Activated CD4-positive, alpha-beta T cell treated with anti-CD3 and anti-CD28 coated beads, Interleukin-10, Interleukin-2, amounts not matched to agents 100 ng/mL and 50 ng/mL, durations not matched to agents 16 hours and 8 hours (primary cell): ENCODE results near the gene LPAR6.
"Not testable (repeated sequence)": the region's sequence is repeated elsewhere in the genome, so short reads cannot be mapped to it uniquely, and the experiment has no call there.

Source experiments
- DNase-seq: peaks from one replicate; pipeline ENCODE4 v3.0.0-alpha.2; 2020

Gene LPAR6, protein sequence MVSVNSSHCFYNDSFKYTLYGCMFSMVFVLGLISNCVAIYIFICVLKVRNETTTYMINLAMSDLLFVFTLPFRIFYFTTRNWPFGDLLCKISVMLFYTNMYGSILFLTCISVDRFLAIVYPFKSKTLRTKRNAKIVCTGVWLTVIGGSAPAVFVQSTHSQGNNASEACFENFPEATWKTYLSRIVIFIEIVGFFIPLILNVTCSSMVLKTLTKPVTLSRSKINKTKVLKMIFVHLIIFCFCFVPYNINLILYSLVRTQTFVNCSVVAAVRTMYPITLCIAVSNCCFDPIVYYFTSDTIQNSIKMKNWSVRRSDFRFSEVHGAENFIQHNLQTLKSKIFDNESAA

DNA sequence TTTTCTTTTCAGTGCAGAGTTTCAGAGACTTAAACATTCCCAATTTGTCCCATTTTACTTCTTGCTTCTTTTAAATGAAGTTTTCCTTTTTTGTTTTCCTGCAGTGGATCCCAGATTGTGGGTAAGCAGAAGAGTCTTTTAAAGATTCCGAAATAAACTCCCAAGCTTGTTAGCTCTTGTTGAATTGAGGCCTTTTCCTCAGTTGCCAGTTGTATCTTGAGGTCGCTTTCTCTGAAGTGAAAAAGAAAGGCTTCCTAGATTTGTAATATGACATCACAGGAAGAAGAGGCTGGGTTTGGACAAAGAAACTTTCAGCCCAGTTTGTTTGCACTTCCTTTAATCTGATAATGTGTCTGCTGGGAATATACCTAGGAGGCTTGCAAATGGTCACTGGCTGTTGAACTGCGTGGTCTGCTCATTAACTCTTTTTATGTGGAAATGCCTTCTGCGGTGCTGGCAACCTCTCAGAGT lies at the start of gene LPAR6:
Gene LPAR6, minus strand, starts transcription at position 233 of the 471 bp plus-strand sequence. CDS start 690 bp downstream, outside the sequence.
- peak; percentile 70 for DNase-seq

DNA sequence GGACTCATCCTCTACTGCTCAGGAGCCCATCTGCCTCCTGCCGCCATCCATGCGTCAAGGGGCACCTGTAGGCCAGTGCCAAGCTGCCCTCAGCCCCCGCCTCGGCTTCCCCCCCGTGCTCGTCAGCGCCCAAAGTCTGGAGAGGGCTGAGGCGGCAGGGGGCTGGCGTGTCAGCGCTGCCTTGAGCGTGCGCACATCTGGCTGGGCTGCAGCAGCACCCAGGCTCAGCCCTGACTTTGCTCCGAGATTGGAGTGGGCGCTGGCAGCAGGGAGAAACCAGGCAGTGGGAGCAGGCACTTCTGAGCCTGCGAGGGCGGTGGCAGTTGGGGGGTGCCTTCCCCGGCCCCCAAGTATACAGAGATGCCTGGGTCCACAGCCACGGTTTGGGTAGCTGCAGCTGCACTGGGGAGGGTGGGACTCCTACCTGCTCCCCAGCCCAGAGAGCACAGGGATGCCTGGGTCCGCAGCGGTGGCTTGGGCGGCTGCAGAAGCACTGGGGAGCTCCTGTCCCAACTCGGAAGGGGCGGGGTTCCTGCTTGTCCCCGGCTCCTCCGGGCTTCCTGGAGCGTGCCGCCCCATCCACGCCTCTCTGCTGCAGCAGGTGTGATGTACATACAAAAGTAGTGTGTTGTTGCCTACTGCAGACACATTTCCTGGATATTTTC lies 44.8 kb upstream of the LPAR6 start:
- DNase-seq = no peak

DNA sequence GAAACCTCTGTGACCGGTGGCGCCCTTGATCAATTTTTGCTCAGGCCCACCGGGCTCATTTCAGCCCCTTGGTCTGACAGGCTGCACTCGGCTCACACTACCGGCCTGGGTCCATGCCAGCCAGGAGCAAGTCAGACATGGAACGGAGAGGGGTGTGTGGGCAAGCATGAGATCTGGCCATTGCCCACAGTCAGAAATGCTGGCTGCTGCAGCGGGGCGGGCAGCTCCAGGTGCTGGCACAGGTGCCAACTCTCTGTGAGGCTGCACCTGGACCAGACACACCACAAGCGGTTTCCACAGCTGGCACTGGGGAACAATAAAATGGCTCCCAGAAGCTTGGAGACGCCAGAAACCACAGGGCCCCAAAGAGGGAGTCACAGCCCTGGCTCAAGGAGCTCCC lies 43.6 kb upstream of the LPAR6 start:
- DNase-seq = no peak

DNA sequence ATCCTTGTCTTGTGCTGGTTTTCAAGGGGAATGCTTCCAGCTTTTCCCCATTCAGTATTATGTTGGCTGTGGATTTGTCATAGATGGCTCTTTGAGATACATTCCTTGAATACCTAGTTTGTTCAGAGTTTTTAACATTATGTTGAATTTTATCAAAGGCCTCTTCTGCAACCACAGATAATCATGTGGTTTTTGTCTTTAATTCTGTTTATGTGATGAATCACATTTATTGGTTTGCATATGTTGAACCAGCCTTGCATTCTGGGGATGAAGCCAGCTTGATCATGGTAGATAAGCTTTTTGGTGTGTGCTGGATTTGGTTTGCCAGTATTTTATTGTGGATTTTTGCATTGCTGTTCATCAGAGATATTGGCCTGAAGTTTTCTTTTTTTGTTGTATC lies 38.3 kb upstream of the LPAR6 start:
- DNase-seq = not testable (repeated sequence)

DNA sequence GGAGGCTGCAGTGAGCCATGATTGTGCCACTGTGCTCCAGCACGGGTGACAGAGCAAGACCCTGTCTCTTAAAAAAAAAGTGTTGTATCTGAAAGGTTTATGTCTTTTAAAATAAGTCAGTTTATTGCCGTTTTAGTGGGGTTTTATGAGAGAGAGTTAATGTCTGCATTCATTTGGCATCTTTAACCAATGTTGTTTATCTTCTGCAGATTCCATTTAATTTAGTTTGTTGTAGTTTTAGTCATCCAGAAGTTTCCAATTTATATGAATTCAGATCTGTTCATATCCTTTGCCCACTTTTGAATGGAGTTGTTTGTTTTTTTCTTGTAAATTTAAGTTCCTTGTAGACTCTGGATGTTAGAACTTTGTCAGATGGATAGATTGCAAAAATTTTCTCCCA lies 36.7 kb upstream of the LPAR6 start:
- no peak for DNase-seq

DNA sequence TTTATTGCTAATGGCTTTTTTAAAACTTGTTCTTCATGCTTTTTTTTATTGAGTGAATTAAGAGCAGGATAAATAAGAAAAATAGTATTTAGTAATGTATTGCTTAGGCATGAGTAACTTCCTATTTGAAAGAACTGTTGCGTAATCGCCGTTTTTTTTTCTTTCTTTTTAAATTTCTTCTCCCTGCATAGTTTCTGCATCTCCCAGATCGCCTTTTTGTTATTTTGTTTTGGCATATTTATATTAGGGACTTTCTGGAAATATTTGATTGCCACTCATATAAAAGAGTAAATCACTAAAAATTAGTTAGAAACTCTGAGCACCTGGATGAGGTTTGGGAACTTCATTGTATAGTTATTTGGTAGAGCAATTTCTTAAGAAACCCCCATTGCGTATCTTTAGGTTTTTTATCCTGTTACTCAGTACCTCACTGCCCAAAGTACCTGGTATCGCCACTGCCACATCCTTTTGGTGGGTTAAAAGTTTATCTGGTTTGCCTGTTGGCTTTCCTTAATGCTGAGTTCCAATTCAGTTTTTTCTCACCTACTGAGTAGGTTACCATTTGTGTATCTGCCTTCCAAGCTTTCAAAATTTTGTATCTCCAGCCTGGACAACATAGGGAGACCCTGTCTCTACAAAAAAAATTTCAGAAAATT lies 36.2 kb upstream of the LPAR6 start:
- DNase-seq = peak; percentile 29

DNA sequence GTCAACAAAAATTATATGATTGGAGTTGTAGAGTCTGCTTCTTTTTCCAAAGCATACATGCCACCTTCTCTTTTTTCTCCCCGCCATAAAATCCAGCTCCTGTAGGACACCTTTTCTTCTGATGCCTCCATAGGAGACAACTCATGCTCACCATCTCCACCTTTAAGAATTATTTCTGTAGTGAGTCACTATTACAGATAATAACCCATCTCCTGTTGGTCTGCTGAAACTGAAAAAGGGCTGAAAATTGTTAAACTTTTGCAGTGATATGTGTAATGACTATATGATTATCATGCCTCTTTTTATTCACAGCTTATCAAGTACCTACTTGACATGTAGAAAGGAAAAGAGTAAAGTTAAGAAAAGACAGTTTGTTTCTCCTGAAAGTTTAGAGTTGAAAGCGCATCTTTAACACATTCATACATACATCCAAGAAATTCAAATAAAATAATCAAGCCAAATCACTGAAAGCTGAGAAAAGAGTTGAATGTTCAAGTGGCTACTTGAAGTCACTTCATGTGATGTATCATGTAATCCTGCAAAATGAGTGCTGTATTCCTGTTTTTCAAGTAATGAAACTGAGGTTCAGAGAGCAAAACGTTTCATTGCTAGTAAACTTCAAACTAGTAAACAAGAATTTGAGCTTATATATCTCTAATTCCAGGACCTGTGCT lies 35.5 kb upstream of the LPAR6 start:
- peak; percentile 37 for DNase-seq

DNA sequence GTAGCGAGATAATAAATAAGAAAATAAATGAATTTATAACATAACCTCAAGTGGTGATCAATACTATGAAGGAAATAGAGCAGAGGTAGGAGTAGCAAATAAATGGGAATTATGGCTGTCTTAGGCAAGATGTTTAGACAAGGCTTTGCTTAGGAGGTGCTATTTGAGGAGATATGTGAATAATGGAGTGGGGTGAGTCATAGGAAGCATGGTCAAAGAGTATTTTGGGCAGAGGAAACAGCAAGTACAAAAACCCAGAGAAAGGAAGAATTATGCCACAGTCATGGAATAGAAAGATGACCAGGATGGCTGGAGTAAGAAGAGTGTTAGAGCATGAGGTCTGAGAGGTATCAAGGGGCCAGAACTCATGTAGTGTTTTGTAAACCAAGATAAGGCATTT lies 33.6 kb upstream of the LPAR6 start:
- DNase-seq = no peak

DNA sequence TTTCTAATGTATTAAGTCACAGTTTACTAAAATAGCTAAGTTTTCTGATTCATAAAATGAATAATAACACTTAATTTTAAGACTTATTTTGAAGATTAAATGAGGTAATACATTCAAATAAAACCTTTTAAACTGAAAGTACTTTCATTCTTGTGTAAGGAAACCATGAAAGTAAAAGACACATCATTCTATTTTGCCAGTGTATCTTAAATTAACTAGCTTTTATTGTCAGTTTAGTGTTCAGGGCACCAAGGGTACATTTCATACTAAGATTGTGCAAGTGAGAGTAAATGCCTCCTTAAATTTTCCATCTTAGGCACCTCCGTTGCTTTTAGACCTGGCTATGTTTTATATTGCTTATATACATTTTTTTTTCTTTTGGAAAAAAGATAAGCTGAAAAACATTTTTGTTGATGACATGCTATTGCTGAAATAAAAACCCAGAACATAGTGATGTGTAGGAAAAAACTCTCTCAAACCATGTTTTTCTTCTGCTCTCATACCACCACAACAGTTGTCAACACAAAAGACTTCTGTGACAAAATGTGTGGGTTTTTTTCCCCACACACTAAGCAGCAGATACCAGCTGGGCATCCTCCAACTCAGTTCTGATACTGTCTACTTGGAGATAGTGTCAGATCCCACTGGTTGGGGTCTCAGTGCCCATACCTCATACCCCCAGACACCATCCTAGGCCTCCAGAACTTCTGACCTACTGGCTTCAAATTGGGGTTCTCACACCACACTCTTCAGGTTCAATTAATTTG lies 30.7 kb upstream of the LPAR6 start:
- DNase-seq = peak; percentile 28

DNA sequence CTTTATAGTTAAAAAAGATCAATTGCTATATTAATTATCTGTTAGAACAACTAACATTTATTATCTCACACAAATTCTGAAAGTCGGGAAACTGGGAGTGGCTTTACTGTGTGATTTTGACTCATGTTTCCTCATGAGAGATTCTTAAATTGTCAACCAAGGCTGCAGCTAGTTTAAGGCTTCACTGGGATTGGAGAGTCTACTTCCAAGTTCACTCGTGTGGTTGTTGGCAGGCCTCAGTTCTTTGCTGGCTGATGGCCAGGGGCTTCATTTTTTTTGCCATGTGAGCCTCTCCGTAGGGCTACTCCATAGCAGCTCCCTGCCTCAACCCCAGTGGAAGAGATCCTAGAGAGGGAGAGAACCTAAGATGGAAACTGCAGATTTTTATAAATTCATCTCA lies 24.5 kb upstream of the LPAR6 start:
- no peak for DNase-seq

DNA sequence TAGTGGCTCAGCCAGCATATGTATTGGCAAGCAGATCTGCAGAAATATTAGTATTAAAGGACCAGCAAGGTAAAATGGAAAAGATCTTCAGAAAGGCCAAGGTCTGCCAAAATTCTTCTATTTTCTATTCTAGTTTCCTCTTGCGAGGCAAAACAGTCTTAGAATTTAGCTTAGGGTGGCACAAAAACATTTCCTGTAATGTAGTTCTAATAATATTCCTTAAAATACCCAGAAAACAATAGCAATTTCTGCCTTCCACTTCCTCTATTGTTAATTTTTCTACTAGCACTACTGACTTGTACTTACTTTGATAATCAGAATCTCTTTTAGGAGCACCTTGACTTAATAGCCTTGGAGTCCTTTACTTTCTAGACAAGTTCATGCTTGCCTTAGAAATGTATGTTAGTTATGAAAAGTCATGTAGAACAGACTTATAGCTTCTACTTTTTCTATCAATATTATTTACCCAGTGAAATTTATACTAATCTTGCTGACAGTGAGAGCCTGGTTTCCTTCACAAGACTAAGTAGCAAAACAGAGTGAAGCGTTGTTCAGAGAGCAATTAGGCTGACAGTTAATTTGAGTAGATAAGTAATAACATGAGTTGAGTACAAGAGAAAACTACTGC lies 23.9 kb upstream of the LPAR6 start:
- no peak for DNase-seq

DNA sequence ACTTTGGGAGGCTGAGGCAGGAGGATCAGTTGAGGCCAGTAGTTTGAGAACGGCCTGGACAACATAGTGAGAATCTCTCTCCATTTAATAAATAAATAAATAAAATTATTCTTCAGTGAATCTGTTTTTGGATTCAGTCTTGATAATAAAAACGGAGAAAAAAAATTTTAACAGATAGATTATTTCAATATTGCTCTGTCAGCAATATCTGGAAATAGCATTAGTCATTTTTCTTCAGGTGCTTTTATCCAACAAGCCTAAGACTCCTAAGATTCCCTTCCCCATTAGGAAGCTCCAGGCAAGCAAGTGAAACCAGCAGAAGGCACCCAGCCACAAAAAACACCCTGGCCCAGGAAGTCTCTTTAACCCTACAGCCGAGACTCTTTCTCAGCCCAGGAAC lies 21.3 kb upstream of the LPAR6 start:
- no peak for DNase-seq

DNA sequence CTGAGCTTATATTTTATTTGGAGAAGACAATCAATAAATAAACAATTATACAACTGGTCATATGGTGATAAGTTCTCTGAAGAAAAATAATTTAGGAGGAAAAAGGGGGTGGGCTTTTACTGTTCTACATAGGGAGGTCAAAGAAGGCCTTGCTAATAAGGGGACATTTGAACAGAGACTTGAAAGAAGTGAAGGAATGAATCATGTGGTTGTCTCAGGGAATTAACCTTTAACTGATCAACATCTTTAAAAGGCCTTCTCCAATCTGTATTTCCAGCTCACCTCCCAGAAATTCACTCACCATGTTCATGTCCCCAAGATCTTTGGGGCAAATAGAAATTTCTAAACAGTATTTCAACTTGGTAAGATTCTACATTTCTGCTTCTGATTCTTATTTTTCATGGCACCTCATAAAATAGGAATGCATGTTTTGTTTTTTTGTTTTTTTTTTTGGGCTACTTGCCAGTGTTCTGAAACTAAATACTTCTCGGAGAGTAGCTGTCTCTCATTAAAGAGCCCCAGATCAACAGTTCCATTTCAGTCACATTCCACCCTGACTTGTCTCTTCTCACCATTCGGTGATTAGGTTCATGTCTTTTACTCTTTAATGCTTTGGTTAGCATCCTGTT lies 19.2 kb upstream of the LPAR6 start:
- no peak for DNase-seq

DNA sequence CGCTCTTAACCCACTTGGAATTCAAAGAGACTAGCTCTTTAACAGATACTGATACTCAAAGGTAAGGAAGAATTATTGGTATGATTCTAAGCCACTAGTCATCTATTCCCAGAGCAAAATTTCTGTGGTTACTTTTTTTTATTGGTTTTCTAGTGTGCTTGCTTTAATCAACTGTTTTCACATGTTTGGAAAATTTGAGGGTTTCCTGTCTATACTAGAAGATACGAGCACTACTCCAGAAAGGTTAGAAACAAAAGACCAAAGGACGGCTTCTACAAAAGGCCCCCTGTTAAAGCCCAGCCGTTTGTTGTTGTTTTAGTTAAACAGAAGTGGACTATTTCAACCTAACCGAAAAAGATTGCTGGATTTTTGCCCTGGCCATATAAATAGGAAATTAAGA lies 18.5 kb upstream of the LPAR6 start:
- DNase-seq = no peak

DNA sequence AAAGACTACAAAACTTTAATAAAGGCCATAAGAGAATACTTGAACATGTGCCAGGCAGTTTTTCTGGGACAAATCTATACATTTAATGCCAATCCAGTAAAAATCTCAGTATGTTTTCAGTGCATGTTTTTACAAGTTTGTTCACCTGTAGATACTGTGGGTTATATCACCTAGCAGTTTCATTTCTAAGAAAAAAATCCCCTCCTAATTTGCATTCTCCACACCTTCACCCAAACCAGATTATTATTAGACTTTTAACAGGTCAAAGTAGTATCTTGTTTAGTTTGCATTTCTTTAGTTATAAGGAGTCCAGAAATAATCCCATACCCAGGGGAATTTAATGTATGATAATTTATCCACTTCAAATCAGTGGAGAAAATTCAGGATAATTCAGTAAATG lies 17.0 kb upstream of the LPAR6 start:
- no peak for DNase-seq

DNA sequence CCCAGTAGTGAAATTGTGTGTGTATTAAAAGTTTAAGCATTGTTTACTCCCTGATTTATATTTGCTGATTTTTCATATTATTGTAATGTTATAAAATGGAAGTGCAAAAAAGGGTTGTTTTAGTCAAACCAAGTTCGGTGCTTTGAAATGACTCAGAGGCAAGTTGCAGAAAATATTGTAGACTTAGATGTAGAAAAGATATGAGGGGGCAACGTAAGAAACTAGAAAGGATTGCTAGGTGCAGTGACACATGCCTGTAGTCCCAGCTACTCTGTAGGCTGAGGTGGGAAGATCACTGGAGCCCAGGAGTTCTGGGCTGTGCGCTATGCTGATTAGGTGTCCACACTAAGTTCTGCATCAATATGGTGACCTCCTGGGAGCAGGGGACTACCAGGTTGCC lies 16.1 kb upstream of the LPAR6 start:
- no peak for DNase-seq

DNA sequence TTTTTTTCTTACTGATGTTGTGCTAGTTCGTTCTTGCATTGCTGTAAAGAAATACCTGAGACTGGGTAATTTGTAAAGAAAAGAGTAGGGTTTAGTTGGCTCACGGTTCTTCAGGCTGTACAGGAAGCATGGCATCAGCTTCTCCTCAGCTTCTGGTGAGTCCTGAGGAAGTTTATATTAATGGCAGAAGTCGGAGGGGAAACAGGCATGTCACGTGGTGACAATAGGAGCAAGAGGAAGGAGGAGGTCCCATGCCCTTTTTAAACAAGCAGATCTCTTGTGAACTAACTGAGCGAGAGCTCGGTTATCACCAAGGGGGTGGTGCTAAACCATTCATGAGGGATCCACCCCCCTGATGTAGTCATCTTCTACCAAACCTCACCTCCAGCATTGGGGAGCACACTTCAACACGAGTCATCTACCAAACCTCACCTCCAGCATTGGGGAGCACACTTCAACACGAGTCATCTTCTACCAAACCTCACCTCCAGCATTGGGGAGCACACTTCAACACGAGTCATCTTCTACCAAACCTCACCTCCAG lies 13.9 kb upstream of the LPAR6 start:
- not testable (repeated sequence) for DNase-seq

DNA sequence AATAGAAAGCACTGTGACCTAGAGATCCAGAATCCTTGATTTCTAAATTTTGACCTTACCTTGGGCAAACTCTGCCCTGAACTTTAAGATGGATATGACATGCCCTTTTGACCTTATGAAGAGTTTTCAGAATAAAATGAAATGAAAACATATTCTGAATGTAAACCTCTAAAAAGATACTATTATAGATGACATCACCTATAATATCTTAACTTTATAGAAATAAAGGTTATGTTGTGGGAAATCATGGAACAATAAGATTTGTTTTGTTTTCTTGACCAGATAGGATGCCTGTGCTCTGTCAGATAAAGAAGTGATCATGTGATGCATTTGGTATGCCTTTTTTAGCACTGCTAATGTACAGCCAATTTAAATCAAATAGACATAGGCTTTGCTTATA lies 13.1 kb upstream of the LPAR6 start:
- no peak for DNase-seq

DNA sequence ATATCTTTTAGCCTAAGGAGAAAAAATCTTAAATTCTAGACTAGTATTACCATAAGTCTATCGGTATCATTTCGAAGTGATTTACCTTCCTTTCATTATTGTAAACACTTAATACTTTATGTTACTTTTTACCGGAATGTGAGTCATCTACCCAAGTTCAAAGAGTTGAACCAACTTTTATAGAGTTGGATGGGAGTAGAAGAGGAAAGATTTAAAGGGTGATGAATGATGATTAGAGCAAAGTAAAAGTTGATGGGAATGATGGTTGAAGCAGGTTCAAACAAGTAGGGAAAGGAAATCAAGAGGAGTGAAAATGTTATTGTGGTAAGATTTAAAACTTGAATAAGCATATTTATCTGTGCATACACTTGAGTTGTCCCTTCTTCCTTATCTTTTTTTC lies 11.3 kb upstream of the LPAR6 start:
- no peak for DNase-seq

DNA sequence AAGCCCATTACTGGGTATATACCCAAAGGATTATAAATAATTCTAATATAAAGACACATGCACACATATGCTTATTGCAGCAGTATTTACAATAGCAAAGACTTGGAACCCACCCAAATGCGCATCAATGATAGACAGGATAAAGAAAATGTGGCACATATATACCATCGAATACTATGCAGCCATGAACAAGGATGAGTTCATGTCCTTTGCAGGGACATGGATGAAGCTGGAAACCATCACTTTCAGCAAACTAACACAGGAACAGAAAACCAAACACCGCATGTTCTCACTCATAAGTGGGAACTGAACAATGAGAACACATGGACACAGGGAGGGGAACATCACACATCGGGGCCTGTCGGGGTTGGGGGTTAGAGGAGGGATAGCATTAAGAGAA lies 9.1 kb upstream of the LPAR6 start:
- DNase-seq = not testable (repeated sequence)

DNA sequence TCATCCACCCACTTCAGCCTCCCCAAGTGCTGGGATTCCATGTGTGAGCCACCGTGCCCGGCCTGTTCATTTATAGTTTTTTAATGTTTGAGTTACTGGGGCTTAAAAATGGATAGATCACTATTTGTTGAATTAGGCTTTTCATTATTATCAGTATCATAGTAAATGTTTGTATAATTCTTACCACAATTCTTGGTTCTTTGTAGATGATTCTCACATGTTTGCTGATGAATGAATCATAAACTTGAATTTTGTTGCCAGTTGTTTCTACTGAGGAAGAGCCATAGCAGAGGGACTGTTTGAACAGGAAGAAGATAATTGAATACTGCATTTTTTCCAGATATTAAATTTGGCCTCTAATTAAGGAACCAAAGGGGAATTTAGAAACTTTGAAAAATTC lies 2.6 kb upstream of the LPAR6 start:
- DNase-seq = no peak
